HG02798 (cell line): ENCODE measurements around the gene CCDC88C.
A peak's percentile ranks its signal among the peaks of the same experiment; 100 is the strongest.

ENCODE experiments used
- ATAC-seq: cut with Tn5 transposase; IDR thresholded peaks from one replicate; pipeline ENCODE4 v1.9.1; 2021; ENCODE audit warnings: mild to moderate bottlenecking; ENCODE audit not compliant: unreplicated experiment, poor library complexity

Gene CCDC88C

DNA sequence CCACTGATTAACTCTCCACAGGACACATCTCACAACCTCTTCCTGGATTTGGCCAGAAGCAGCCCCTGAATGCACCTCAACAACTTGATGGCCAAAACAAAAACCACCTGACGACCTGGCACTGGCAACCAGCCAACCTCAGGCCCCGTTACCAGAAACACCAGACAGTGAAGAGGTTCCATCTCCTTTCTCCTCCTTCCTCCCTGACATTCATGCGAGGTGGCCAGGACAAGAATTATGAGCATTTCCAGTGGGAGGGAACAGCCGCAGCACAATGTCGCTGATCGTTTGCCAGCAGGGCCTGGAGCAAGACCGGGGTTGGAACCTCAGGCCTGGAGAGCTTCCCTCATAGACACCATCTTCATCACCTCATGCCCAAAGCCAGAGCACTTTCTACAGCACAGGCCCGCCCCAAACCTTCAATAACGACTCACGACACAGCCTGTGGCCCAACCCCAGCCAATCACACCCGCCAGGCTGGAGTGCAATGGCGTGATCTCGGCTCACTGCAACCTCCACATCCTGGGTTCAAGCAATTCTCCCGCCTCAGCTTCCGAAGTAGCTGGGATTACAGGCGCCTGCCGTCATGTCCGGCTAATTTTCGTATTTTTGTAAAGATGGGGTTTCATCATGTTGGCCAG, 48.7 kb downstream of the CCDC88C start:
- no peak for ATAC-seq

DNA sequence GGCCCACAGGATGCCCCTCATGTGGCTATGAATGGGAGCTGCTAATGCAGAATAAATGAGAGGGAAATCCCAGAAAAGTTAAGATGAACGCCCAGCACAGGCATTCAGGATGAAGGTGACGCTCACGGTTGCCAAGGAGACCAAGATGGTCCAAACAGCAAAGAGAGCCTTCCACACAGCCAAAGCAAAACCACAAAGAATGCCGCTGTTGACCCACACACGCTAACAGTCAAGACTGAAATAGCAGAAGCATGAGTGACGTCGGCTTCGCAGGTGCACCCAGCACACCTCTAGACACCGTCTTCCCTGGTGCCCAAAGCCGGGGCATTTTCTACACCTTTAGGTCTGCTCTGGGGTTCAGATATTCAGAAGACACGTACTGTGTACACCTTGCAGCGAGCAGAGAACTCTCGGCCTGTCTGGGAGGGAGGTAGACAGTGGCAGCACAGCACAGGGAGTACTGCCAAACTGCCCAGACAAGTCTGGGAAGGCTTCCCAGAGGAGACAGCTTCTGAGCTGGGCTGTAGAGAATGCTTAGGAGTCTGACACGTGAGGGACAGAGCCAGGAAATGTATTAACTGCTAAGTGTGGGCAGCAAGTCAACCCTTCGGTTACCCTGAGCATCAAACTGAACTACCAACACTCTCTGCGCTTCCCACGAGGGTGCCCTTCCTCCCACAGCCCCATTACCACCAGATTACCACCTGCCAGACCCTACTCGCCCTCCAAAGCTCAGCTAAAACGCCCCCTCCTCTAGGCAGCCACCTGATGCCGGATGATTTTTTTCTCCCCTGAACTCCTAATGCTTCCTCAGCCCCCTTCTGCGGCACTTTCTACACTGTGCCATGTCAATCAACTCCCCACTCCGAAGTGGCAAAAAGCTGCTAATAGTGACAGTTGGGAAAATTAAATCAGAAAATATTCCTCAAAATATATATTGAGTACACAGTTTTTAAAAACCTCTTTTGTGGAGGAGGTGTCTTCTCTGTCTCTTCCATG, 50.1 kb downstream of the CCDC88C start:
- ATAC-seq, result peak; percentile 89

DNA sequence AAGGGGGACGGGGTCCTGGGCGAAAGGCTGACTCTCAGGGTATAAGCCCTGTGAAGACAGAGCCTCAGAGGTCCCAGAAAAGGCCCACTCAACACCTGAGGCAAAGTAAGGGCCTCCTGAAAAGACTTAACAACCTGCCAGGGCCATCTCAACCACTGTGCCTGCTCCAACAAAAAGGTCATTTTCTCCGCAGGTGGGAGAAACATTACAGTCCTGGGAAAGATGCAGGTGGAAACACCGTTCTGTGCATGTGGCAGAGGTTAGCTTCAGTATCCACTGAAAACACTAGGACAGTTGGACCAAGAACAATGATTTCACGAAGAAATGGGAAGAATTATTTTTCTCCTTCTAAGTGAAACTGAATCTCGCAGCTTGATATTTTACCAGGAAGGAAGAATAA, 50.9 kb downstream of the CCDC88C start:
- ATAC-seq, result no peak

DNA sequence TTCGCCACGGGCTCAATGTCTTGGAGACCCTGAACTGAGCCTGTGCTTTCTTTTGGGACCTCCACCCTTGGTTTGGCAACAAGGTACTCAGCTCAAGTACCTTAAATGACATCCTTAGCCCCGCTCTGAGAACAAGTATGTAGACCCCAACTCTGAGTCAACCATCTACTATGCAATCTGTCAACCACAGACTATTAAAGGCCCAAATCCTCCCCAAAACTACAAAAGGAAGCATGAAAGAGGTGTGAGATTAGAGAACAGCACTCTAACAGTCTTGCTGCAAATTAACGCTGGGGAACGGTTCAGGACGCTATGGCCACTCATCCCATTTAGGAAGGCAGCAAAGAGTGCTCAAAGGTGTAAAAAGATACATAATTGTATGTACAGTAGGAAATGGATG, 52.1 kb downstream of the CCDC88C start:
- ATAC-seq, result no peak

DNA sequence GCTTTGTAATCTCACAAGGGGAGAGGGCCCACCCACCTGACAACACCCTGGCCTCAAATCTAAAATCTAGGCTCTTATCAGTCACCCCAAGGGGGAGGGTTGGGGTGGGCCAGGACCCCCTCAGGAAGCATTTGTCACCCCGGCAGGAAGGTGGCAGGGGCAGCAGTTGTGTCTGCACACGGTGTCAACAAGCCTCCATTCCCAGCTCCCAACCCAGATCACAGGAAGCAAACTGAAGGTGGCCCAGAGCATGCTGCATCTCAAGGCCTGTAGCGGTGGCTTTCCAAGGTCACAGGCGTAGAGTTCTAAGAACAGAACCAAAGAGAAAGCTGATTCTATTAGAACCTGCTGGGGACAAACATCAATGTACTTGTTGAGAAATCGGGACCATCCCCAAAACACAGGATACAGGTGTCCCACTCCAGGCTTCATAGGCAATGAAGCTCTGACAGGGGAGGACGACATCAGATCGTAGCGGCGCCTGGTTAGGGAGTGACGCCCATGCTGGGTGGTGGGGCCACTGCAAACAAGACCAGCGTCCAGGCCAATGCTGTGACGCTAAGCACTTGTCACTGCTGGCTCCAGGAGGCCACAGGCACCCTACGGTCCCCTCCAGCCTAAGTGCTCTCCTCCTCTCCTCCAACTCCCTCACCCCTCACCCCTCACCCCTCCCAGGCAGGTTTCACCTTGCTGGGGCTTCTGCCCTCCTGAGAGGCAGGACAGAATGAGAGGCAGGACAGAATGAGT, 52.9 kb downstream of the CCDC88C start:
- no peak for ATAC-seq

DNA sequence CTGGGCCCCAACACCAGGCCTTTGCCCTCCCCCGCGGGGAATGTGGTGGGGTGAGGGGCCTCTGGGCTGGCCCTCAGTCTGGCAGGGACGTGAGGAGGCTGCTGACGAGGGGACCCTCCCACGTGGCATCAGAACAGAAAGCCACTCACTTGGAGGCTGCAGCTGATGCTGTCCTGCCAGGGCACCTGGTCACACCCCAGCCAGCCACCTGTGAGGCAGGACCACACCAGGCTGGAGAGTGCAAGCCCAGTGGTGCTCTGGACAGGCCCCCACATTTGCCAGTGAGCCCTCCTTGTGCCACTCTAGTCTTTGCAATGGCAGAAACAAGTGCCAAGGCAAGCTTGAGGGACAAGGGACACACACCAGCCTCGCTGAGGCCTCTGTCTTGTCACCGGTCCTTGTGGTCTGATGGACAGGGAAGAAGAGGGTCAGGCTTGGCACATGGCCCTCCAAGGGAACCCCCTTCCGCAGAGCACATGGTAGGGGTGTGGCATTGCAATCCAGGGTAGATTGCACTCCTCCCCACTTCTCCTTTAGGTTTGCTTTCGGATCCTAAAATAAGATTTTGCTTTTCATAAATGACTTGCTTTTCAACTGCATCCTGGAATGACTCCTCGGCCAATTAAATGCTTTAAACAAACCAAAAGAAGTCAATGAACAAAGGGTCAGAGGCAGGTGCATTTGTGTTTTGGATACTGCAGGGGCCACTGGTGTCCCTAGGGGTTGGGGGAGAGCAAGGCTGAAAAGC, 53.7 kb downstream of the CCDC88C start:
- peak; percentile 40 for ATAC-seq

DNA sequence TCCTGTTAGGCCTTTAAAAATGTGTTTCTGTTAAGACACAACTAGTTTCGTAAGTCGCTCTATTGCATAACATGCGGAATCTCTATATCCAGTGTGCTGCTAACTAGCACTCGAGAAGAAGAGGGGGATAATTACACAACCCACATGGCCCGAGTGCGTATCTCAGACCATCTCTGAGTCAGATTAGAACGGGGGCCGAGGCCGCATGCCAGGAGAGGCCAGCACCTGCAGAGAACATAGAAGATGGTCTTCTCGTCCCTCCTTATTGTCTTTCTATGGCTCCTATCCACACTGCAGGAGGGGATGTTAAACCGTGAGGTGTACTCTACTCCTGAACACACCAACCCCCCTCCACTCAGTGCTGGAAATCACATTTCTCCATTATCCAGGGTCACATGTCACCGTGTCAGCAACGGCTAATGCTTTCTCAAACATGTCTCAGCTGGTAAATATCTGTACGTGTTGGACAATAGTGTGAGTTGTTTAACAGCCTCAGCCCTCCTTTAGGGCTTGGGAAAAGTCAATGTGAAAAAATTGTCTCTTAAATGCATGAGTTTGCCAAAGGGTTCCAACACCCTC, 56.3 kb downstream of the CCDC88C start:
- ATAC-seq, result no peak

DNA sequence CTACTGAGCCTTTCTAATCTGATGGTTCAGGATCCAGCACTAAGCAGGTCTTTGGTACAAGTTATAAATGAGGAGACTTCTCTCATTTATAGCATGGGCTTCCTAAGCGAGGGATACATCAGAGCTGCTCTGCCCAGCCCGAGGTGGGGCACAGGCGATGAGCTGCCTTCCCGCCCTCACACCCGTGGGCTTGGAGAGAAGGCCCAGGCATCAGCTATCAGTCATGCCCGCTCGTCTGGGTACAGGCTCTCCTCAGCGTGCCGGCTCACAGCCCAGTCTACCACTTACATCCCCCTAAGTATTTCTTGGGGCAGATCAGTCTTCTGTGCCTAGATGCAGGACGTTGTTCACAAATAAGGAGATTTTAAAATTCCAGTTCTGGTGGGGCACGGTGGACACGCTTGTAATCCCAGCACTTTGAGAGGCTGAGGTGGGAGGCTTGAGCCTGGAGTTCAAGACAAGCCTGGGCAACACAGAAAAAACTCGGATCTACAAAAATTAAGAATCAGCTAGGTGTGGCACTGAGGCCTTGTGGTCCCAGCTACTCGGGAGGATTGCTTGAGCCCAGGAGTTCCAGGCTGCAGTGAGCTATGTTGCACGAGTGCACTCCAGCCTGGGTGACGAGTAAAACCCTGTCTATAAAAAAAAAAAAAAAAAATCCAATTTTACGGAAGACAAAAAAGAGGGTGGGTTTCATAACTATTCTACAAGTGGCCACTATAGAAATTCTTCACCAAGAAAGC, 57.0 kb downstream of the CCDC88C start:
- no peak for ATAC-seq

DNA sequence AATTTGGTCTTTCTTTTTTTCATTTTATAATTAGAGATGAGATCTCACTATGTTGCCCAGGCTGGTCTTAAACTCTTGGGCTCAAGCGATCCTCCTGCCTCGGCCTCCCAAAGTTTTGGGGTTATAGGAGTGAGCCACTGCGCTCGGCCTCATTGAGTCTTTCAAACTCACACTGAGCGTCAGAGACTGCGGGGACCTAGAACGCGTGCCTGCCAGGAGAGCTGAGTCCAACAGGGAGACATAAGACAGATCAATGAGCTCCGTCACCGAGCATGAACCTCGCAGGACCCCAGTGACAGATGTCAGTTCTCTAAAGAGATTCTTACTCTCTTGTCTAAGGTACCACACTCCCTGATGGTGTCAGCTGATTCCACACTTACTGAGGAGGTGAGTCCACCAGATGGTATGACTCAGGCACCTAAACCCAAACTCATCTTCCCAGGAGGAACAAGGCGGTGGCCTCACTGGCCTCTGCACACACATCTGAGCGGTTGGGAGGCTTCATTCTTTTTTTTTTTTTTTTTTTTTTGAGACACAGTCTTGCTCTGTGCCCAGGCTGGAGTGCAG, 58.9 kb downstream of the CCDC88C start:
- no peak for ATAC-seq

DNA sequence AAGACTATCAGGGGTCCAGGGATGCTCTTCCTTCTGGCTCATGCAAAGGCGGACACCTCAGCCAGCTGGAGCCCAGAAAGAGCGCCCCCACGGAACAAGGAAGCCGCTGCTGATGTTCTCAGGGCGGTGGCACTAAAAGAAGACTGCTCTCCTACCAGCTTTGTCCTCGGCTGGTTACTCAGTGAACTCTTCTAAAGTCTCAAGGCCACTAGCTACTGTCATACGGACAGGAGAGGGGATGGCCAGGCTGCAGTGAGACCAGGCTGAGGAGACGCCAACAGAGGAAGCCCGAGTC, 59.6 kb downstream of the CCDC88C start:
- no peak for ATAC-seq

DNA sequence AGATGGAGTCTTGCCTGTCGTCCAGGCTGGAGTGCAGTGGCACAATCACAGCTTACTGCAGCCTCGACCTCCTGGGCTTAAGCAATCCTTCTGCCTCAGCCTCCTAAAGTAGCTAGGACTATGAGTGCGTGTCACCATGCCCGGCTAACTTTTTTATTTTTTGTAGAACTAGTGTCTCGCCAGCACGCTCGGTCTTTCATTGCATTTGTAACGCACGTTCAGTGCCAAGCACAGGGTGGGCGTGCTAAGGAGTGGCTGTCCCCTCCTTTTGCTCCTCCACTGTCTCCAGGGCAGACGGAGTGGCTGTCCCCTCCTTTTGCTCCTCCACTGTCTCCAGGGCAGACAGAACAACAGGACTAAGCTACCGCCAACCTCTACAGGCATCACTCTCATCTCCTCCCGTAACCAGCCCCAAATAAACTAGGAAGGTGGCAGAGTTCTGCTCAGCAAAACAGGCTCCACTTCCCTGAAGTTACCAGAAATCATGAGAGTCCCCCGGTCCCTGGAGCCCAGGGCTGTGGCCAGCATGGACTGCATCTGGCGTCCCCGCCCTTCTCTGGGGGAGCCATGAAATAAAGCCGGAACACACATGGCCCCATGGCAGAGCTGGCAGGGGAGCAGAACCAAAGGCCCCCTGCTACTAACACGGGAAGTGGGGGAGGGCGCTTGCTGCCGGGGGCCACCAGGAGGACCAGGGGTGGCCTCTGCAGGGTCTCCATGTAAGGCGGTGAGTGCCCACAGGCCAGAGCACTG, 60.2 kb downstream of the CCDC88C start:
- ATAC-seq, result no peak

DNA sequence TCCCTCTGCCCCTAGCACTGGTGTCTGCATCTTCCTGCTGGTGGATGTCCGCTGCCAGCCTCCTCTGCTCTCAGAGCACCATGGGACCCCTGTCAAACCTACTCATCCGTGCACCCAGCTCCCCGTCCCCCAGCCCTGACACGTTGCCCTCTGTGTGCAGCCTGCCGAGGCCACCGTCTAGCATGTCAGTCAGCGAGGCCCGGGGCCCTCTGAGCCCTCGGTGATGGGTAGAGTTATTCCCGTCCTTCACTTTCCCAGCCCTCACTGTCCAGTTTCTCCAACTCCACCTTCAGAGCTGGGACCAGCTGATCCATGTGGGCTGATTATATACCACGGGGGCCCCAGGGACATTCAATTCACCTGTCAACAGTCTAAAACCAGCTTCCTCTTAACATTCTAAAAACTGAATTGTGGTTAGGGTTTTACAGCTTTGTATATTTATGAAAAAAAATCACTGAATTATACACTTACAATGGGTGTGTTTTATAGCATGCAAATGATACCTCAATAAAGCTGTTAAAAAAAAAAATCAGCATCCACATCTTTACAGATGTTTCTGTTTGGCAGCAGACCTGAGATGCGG, 61.3 kb downstream of the CCDC88C start:
- ATAC-seq, result peak; percentile 34

DNA sequence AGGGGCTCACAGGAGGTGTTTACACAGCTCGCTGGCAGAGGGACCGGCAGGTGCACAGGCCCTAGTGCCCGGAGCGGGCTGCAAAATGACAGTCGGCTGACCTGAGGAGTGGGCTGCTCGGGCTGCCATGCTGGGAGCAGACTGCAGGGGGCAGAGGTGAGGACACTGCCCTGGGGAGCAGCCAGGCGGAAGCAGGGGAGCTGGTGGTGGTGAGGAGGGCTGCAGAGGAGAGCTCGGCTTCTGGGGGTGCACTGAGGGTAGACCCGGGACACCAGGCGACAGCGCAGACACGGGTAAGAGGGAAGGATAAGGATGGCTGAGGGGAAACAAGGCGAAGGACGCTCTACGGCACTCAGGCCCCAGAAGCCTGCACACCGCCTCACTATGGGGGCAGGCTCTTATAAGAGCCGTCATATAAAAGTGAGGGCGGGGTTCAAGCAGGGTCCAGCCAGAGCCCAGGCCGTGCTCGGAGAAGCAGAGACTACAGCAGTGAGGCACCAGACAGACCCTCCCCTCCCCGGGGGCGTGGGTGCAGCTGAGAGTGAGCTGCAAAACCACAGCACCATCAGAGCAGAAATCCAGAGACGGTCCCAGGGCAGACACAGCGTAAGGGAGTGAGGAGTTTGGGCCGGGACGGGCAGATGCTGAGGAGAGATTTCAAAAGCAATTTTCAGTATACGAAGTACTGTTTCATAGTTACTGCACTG, 62.5 kb downstream of the CCDC88C start:
- ATAC-seq, result peak; percentile 28

DNA sequence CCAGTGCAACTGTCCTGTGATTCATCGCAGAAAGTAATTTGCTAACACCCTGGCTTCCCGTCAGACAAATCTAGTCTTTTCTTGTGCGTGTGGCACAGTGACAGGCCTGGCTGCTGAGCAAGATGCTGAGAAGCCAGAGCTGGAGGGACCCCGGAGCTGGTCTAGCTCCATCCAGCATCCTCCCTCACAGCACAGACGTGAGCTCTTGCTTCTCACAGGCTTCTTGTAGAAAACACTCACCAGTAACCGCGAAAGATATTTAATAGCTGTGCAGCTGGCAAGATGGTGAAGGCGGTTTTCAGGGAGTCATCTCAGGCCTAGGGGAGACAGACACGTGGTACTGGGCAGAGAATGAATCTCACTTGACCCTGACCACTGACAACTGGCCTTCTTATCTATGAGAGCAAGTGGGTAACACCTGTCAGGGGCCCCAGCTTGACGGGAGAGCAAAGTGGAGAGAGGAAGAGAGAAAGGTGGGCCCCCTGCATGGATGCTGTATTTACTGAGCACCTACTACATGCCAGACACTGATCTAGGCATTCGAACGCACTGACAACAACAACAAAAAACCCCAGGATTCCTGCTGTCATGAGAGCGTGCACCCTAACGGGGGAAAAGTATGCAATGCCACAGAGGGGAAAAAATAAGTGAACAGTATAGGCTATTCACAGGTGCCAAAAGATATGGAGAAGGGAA, 63.3 kb downstream of the CCDC88C start:
- no peak for ATAC-seq

DNA sequence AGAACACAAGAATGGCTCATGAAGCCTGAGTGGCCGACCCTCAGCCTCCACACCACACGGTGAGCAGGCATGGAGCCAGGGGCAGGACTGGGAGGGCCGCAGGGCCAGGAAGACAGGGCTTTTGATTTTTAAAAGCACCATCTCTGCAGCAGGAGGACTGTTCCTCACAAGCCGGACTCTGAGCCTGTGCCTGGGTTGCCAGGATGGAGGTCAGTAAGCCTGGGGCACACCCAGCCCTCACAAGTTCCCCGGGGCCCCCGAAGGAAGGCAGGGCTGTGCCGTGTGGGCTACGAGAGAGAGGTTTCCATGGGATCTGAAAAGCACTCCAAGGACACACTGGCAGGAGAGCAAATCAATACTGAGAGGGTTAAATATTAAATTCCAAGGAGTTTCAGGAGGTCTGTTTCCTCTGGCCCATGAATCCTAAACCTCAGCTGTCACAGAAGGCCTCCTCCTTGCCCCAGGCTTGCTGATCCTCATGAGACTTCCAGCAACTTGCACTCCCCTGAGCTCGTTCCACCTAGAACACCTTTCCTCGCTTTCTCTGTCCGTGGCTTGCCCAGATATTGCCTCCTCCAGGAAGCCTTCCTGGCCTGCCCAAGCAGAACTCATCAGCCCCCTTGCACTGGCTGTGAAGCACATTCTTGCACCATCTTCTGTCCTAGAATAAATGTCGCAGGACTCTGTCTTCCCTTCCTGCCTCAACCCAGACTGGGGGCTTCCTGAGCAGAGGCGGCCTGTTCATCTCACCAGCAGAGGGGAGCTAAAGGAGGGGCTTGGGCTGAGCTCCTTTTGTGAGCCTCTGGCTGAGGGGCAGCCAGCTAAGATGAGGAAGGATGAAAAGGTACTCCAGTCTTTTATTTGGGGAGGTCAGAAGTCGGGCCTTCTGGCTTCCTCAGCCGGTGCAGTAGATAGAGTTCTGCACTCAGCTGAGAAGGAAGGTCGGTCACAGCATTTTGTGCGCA, 64.6 kb downstream of the CCDC88C start:
- ATAC-seq, result no peak

DNA sequence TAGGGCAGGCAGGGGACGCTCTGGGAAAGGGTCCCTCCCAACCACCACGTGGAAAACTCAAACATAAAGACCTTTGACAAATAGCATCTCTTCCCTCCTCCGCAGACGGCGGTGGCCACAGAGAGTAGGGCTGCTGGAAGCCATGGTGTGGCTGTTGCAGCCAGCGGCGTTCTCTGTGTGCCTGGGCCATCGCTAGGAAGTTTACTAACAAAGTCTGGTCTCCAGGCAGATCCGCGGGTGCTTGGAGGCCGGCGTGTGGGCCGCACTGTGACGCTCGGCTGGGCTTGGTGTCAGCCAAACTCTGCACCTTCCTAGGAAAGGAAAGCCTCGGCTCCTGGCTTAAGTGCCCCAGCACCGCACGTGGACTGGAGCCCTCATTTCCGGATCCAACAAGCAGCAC, 65.6 kb downstream of the CCDC88C start:
- no peak for ATAC-seq
